IMR-90 (cell line): ENCODE measurements around the gene RNF145. TPM values are rescaled to one million over a fixed set of nuclear protein-coding genes. Genes with fewer than 3 reads are reported as not detected.

Experiments
- ATAC-seq: fragments of 200-7000 bp; cut with Tn5 transposase; 2 replicates; pipeline ENCODE4 v1.9.1; 2020; ENCODE audit warnings: low read depth, mild to moderate bottlenecking, moderate library complexity
- BruUV-seq: library from RNA; stranded (reverse); fragments of 400-500 nt; replicated peaks from 2 replicates; lab custom pipeline; 2021; lab: Mats Ljungman, UMichigan
- CTCF ChIA-PET: fragments of 300-600 bp; formaldehyde crosslinking; extraction: SDS; loops from one replicate; lab custom pipeline; 2021; ENCODE audit warnings: antibody characterized with exemption; lab: Yijun Ruan, JAX
- POLR2A ChIA-PET: fragments of 300-600 bp; sonication (Branson Sonifier 250); formaldehyde crosslinking; loops from one replicate; lab custom pipeline; 2022; ENCODE audit warnings: antibody characterized with exemption; ENCODE audit not compliant: unreplicated experiment; lab: Charles Lee
- DNase-seq: peaks from one replicate; pipeline ENCODE4 v3.0.0; 2013
- H2AFZ ChIP-seq: replicated peaks from 2 replicates; pipeline ENCODE3; 2013; ENCODE audit warnings: low read length, mild to moderate bottlenecking; ENCODE audit not compliant: poor library complexity
- H2AK5ac ChIP-seq: 2 replicates; pipeline ENCODE4 v1.6.1; 2013; ENCODE audit warnings: low read depth, low read length, inconsistent platforms
- H2AK9ac ChIP-seq: replicated peaks from 2 replicates; pipeline ENCODE3; 2013; ENCODE audit warnings: mild to moderate bottlenecking, low read depth, low read length, moderate library complexity; ENCODE audit not compliant: poor library complexity
- H2BK120ac ChIP-seq: 2 replicates; pipeline ENCODE4 v1.6.1; 2013; ENCODE audit warnings: low read depth, low read length, inconsistent platforms
- H2BK15ac ChIP-seq: 3 replicates; pipeline ENCODE4 v1.6.1; 2013; ENCODE audit warnings: low read depth, low read length, inconsistent platforms
- H2BK20ac ChIP-seq: 2 replicates; pipeline ENCODE4 v1.6.1; 2013; ENCODE audit warnings: low read depth, mild to moderate bottlenecking, inconsistent platforms, low read length, moderate library complexity
- H2BK5ac ChIP-seq: 2 replicates; pipeline ENCODE4 v1.6.1; 2013; ENCODE audit warnings: mild to moderate bottlenecking, low read depth, low read length, inconsistent platforms; ENCODE audit not compliant: poor library complexity, severe bottlenecking
- H3K14ac ChIP-seq: replicated peaks from 2 replicates; pipeline ENCODE4 v1.6.1; 2013; ENCODE audit warnings: low read depth, low read length, inconsistent platforms
- H3K18ac ChIP-seq: 2 replicates; pipeline ENCODE4 v1.6.1; 2013; ENCODE audit warnings: low read depth, low read length, control low read depth
- H3K23ac ChIP-seq: 2 replicates; pipeline ENCODE4 v1.6.1; 2013; ENCODE audit warnings: low read depth, low read length, inconsistent platforms
- H3K27ac ChIP-seq: 2 replicates; pipeline ENCODE4 v1.5.1; 2013; ENCODE audit warnings: mild to moderate bottlenecking, control low read depth, low read length; ENCODE audit not compliant: insufficient read depth
- H3K27me3 ChIP-seq: 2 replicates; pipeline ENCODE4 v1.6.1; 2013; ENCODE audit warnings: low read length; ENCODE audit not compliant: control insufficient read depth, insufficient read depth
- H3K36me3 ChIP-seq: 2 replicates; pipeline ENCODE4 v1.6.1; 2013; ENCODE audit warnings: low read length, mixed read lengths; ENCODE audit not compliant: control insufficient read depth, insufficient read depth
- H3K4ac ChIP-seq: 2 replicates; pipeline ENCODE4 v1.6.1; 2013; ENCODE audit warnings: low read depth, low read length, inconsistent platforms
- H3K4me1 ChIP-seq: 2 replicates; pipeline ENCODE4 v1.6.1; 2013; ENCODE audit warnings: low read length, mixed read lengths; ENCODE audit not compliant: control insufficient read depth, insufficient read depth
- H3K4me2 ChIP-seq: 2 replicates; pipeline ENCODE4 v1.6.1; 2013; ENCODE audit warnings: low read depth, mild to moderate bottlenecking, control low read depth, low read length, moderate library complexity
- H3K4me3 ChIP-seq: 2 replicates; pipeline ENCODE4 v1.5.1; 2013; ENCODE audit warnings: low read depth, mild to moderate bottlenecking, control low read depth, low read length, moderate library complexity; ENCODE audit not compliant: insufficient read depth
- H3K56ac ChIP-seq: 2 replicates; pipeline ENCODE4 v1.6.1; 2013; ENCODE audit warnings: low read length, inconsistent platforms; ENCODE audit not compliant: insufficient read depth; ENCODE audit errors: extremely low read depth
- H3K79me1 ChIP-seq, 2 experiments: 2 replicates each; pipeline ENCODE4 v1.6.1; 2013; ENCODE audit warnings: low read length in 2 of 2, inconsistent platforms in 1 of 2, low read depth in 1 of 2
- H3K9ac ChIP-seq: 2 replicates; pipeline ENCODE4 v1.6.1; 2013; ENCODE audit warnings: low read depth, low read length, control low read depth
- H3K9me1 ChIP-seq: 2 replicates; pipeline ENCODE4 v1.6.1; 2013; ENCODE audit warnings: low read length, inconsistent platforms; ENCODE audit not compliant: insufficient read depth
- H3K9me3 ChIP-seq: 2 replicates; pipeline ENCODE4 v1.6.1; 2013; ENCODE audit warnings: low read length; ENCODE audit not compliant: control insufficient read depth, insufficient read depth
- H4K20me1 ChIP-seq: 2 replicates; pipeline ENCODE4 v1.6.1; 2013; ENCODE audit warnings: low read length, inconsistent platforms; ENCODE audit not compliant: insufficient read depth
- H4K5ac ChIP-seq: 2 replicates; pipeline ENCODE4 v1.6.1; 2013; ENCODE audit warnings: mild to moderate bottlenecking, low read depth, low read length, control low read depth
- H4K8ac ChIP-seq, 2 experiments: 2 replicates each; pipeline ENCODE4 v1.6.1; 2013; ENCODE audit warnings: low read depth in 2 of 2, low read length in 2 of 2, control low read depth in 1 of 2, inconsistent platforms in 1 of 2
- H4K91ac ChIP-seq: 2 replicates; pipeline ENCODE4 v1.6.1; 2013; ENCODE audit warnings: low read depth, low read length, inconsistent platforms; ENCODE audit not compliant: insufficient read depth
- BHLHE40 ChIP-seq: fragments of 150-350 bp; IDR thresholded peaks from 2 replicates; pipeline ENCODE4 v1.6.1; 2016; ENCODE audit warnings: mild to moderate bottlenecking, low read depth, low read length
- CEBPB ChIP-seq: IDR thresholded peaks from 2 replicates; pipeline ENCODE4 v1.6.1; 2012; ENCODE audit warnings: low read depth, low read length, improper control_type of control experiment
- CHD1 ChIP-seq: IDR thresholded peaks from 2 replicates; pipeline ENCODE4 v1.6.1; 2012; ENCODE audit warnings: low read depth, low read length, improper control_type of control experiment
- MAZ ChIP-seq: IDR thresholded peaks from 2 replicates; pipeline ENCODE4 v1.6.1; 2012; ENCODE audit warnings: low read depth, mild to moderate bottlenecking, low read length, improper control_type of control experiment, moderate library complexity, borderline replicate concordance
- MXI1 ChIP-seq: IDR thresholded peaks from 2 replicates; pipeline ENCODE4 v1.6.1; 2012; ENCODE audit warnings: low read depth, mild to moderate bottlenecking, low read length, moderate library complexity, borderline replicate concordance
- NFE2L2 ChIP-seq: fragments of 150-350 bp; IDR thresholded peaks from 2 replicates; pipeline ENCODE4 v1.6.1; 2016; ENCODE audit warnings: low read depth, mild to moderate bottlenecking, low read length
- POLR2A ChIP-seq: IDR thresholded peaks from 2 replicates; pipeline ENCODE4 v1.6.1; 2012; ENCODE audit warnings: mild to moderate bottlenecking, low read depth, low read length
- RCOR1 ChIP-seq: IDR thresholded peaks from 2 replicates; pipeline ENCODE4 v1.6.1; 2012; ENCODE audit warnings: mild to moderate bottlenecking, low read length, improper control_type of control experiment; ENCODE audit not compliant: insufficient replicate concordance
- USF2 ChIP-seq: fragments of 150-350 bp; IDR thresholded peaks from 2 replicates; pipeline ENCODE4 v1.6.1; 2017; ENCODE audit warnings: mild to moderate bottlenecking, antibody characterized with exemption, low read length, low read depth
- WGBS, 2 experiments: methylation state at CpG; one replicate each; pipeline versions ENCODE4 v1.1.5 to v1.1.7; 2013; ENCODE audit warnings: missing lambda C conversion rate in 2 of 2; ENCODE audit not compliant: insufficient read length in 1 of 2; ENCODE audit errors: extremely low coverage in 2 of 2; 5-methylcytosine and 5-hydroxymethylcytosine counted together
- dilution Hi-C: fragments of 300-500 bp; cut with HindIII; formaldehyde crosslinking; loops from one replicate; pipeline ENCODE4 v1.14.3; 2018; ENCODE audit warnings: low sequenced_read_pairs; ENCODE audit not compliant: unreplicated experiment
- in situ Hi-C: fragments of 300-500 bp; cut with MboI; formaldehyde crosslinking; loops from 3 replicates; pipeline ENCODE4 v1.14.3; 2019; ENCODE audit warnings: low sequenced_read_pairs, inconsistent platforms, mixed read lengths
- intact Hi-C: fragments of 100-400 bp; cut with micrococcal nuclease; formaldehyde crosslinking; loops from 2 replicates; pipeline ENCODE4 v1.10.0; 2022
- polyA plus RNA-seq, 3 experiments: library from polyadenylated mRNA; depleted of rRNA; stranded (reverse); fragments of >200 nt; gene quantifications; 2 replicates each; pipeline ENCODE4 v1.2.3, GENCODE V29; 2012; ENCODE audit warnings: low replicate concordance in 1 of 3
- total RNA-seq: library from RNA; depleted of rRNA; stranded (reverse); fragments of >200 nt; gene quantifications from 2 replicates; pipeline ENCODE4 v1.2.3, GENCODE V29; 2012

RNF145 gene
- total and polyA plus RNA-seq, 2 of the 4 experiments (the other 2 are of a cell fraction): 50.0 to 57.0 TPM

GRCh38 chr5:159240301-159240870 is 31.0 kb upstream of the RNF145 start:
- dilution Hi-C loops: no loop called here
- H3K9me3 ChIP-seq: no peaks in the 10 kb centered on the region
- no peak overlapping the region for H3K4me3 ChIP-seq
- peaks cover 3% of the 10 kb centered on the region; the same call in 1 of the 2 replicates for H3K9me1 ChIP-seq
- H3K27me3 ChIP-seq: no peaks in the 10 kb centered on the region
- 0 out of 2 replicates have a peak overlapping the region, but pooled peaks have one; percentile 0 for H2BK20ac ChIP-seq
- no peaks in the 10 kb centered on the region for H3K79me1 ChIP-seq
- no peak overlapping the region for H2AK5ac ChIP-seq
- peak; percentile 42 for DNase-seq
- H2AFZ ChIP-seq: no peak overlapping the region
- H2BK15ac ChIP-seq: no peak overlapping the region
- in situ Hi-C loops: no loop called here
- no peak overlapping the region for H3K9ac ChIP-seq
- H3K56ac ChIP-seq: no peak overlapping the region
- no TSS peak for BruUV-seq
- TF ChIP-seq MXI1 (no peak), POLR2A (no peak), MAZ (no peak), RCOR1 (no peak), NFE2L2 (no peak), BHLHE40 (no peak), CHD1 (no peak), CEBPB (no peak), USF2 (no peak)
- peaks cover 1% of the 10 kb centered on the region; the same call in 1 of the 2 replicates for H3K4me1 ChIP-seq
- no peak overlapping the region for H2AK9ac ChIP-seq
- intact Hi-C loops: no loop called here
- no peak overlapping the region for H3K18ac ChIP-seq
- no peaks in the 10 kb centered on the region for H4K20me1 ChIP-seq
- H2BK120ac ChIP-seq: no peak overlapping the region
- no peak overlapping the region for H4K5ac ChIP-seq
- no peak overlapping the region for H4K91ac ChIP-seq
- H2BK5ac ChIP-seq: no peak overlapping the region
- H3K14ac ChIP-seq: peak overlapping the region; percentile 2; the same call in 1 of the 2 replicates
- H3K27ac ChIP-seq: no peak overlapping the region
- ChIA-PET CTCF (no interaction called here), POLR2A (no interaction called here)
- H4K8ac ChIP-seq: no peak overlapping the region
- ATAC-seq: no peak
- H3K4me2 ChIP-seq: peak overlapping the region; percentile 47; the same call in 1 of the 2 replicates
- no peak overlapping the region for H3K4ac ChIP-seq
- WGBS, 2 experiments: no CpG with 5 or more reads among the region's 4 CpGs
- no peaks in the 10 kb centered on the region for H3K36me3 ChIP-seq
- peak overlapping the region; percentile 14; the same call in 1 of the 2 replicates for H3K23ac ChIP-seq
